Sigmoid colon (tissue), 7 donors: ENCODE measurements around the gene UNC5C. TPM values are rescaled to one million over a fixed set of nuclear protein-coding genes. Genes with fewer than 3 reads are reported as not detected.

Source experiments
- DNase-seq: peaks from one replicate; pipeline ENCODE4 v3.0.0-alpha.2; 2019
- H3K27ac ChIP-seq, 4 donors: fragments of 200-600 bp; sonication (generic); one replicate each; pipeline ENCODE4 v1.5.1; 2016 to 2019; ENCODE audit warnings: mild to moderate bottlenecking in 1 of 4
- H3K27me3 ChIP-seq, 3 donors: fragments of 200-600 bp; sonication (generic); one replicate each; pipeline ENCODE4 v1.5.1; 2019; ENCODE audit warnings: mild to moderate bottlenecking in 1 of 3
- H3K36me3 ChIP-seq, 4 donors: fragments of 200-600 bp; sonication (generic); one replicate each; pipeline ENCODE4 v1.5.1; 2016 to 2019
- H3K4me1 ChIP-seq, 4 donors: fragments of 200-600 bp; sonication (generic); one replicate each; pipeline ENCODE4 v1.5.1; 2017 to 2019
- H3K4me3 ChIP-seq, 4 donors: fragments of 200-600 bp; sonication (generic); one replicate each; pipeline ENCODE4 v1.5.1; 2017 to 2019; ENCODE audit warnings: mild to moderate bottlenecking in 2 of 4, moderate library complexity in 1 of 4
- H3K9me3 ChIP-seq, 4 donors: fragments of 200-600 bp in 3 of 4; sonication (generic) in 3 of 4; one replicate each; pipeline versions ENCODE4 v1.5.1 to v1.6.1; 2013 to 2019
- CTCF ChIP-seq, 4 experiments: fragments of 450-650 bp in 3 of 4; fragments of 200-600 bp in 1 of 4; IDR thresholded peaks; one replicate each; pipeline ENCODE4 v1.5.1; 2016 to 2019; ENCODE audit warnings: antibody characterized with exemption in 4 of 4, mild to moderate bottlenecking in 3 of 4, moderate library complexity in 2 of 4
- EP300 ChIP-seq, 4 donors: sonication (generic); formaldehyde crosslinking; IDR thresholded peaks; one replicate each; pipeline ENCODE4 v1.6.1; 2017; ENCODE audit warnings: antibody characterized with exemption in 4 of 4
- POLR2A ChIP-seq, 2 donors: fragments of 450-650 bp; IDR thresholded peaks; one replicate each; pipeline ENCODE4 v1.6.1; 2016; ENCODE audit warnings: antibody characterized with exemption in 2 of 2, mild to moderate bottlenecking in 2 of 2, moderate library complexity in 2 of 2
- POLR2AphosphoS5 ChIP-seq, 4 donors: sonication (generic); formaldehyde crosslinking; IDR thresholded peaks; one replicate each; pipeline ENCODE4 v1.6.1; 2017; ENCODE audit warnings: antibody characterized with exemption in 4 of 4
- WGBS, 2 donors: extraction: QIAGEN DNeasy Blood & Tissue Kit; methylation state at CpG; one replicate each; pipeline ENCODE4 v1.1.7; 2013; 5-methylcytosine and 5-hydroxymethylcytosine counted together
- intact Hi-C: fragments of 100-400 bp; cut with DNase I; formaldehyde crosslinking; loops from one replicate; pipeline ENCODE4 v1.15.1; 2023
- polyA plus RNA-seq, 3 donors: library from polyadenylated mRNA; stranded (reverse); fragments of 200-250 nt; gene quantifications; one replicate each; pipeline ENCODE4 v1.2.3, GENCODE V29; 2013
- total RNA-seq, 4 donors: library from RNA; depleted of rRNA; stranded (reverse); fragments of >200 nt; gene quantifications; one replicate each; pipeline ENCODE4 v1.1.0, GENCODE V29; 2016
- donor health status: healthy with polysubstance abuse.
- donor health status: Bipolar disorder and iron deficiency.
- donor health status: healthy.

UNC5C gene
- total and polyA plus RNA-seq, 7 donors = 0.60 to 3.1 (median 1.4) TPM

GRCh38 chr4:95225849-95226248, 322.9 kb downstream of the UNC5C start:
- DNase-seq = no peak
- Histone ChIP-seq H3K27ac (no peak overlapping the region), H3K4me1 (no peaks in the 10 kb centered on the region), H3K36me3 (no peaks in the 10 kb centered on the region), H3K9me3 (no peaks in the 10 kb centered on the region), H3K27me3 (no peaks in the 10 kb centered on the region), H3K4me3 (no peak overlapping the region)
- TF ChIP-seq EP300 (IDR thresholded peaks at IDR 0.05) (no peak), CTCF (IDR thresholded peaks at IDR 0.05) (no peak), POLR2AphosphoS5 (IDR thresholded peaks at IDR 0.05) (no peak), POLR2A (IDR thresholded peaks at IDR 0.05) (no peak)
- 96 to 98% methylated on average over 6 of the region's 6 CpGs for WGBS, 2 donors
- intact Hi-C loops = no loop called here

DNA sequence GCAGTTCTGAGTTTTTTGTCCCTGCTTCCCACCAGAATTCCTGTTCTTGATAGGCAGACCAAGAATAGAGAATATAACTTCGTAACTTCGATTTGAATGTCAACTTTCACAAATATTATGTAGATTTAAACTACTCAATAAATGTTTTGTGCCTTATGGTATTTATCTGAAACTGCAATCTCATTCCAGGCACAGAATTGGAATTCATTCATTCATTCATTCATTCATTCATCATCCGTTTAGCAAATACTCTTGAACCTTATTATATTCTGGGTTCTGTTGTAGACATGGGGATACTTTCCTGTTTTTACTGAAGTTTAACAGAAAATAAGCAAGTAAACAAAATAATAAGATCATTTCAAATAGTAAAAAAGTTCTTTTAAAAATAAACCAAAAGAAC, 324.4 kb downstream of the UNC5C start:
- no peaks in the 10 kb centered on the region for H3K9me3 ChIP-seq
- no peaks in the 10 kb centered on the region for H3K27me3 ChIP-seq
- 92% methylated on average over 3 of the region's 3 CpGs for WGBS, 2 donors
- H3K27ac ChIP-seq = no peak overlapping the region
- no peaks in the 10 kb centered on the region for H3K4me1 ChIP-seq
- H3K4me3 ChIP-seq = no peak overlapping the region
- intact Hi-C loops = no loop called here
- no peak for TF ChIP-seq POLR2A (IDR thresholded peaks at IDR 0.05)
- TF ChIP-seq CTCF (IDR thresholded peaks at IDR 0.05) = no peak
- TF ChIP-seq EP300 (IDR thresholded peaks at IDR 0.05) = no peak
- no peak for TF ChIP-seq POLR2AphosphoS5 (IDR thresholded peaks at IDR 0.05)
- DNase-seq = no peak
- H3K36me3 ChIP-seq = no peaks in the 10 kb centered on the region

DNA sequence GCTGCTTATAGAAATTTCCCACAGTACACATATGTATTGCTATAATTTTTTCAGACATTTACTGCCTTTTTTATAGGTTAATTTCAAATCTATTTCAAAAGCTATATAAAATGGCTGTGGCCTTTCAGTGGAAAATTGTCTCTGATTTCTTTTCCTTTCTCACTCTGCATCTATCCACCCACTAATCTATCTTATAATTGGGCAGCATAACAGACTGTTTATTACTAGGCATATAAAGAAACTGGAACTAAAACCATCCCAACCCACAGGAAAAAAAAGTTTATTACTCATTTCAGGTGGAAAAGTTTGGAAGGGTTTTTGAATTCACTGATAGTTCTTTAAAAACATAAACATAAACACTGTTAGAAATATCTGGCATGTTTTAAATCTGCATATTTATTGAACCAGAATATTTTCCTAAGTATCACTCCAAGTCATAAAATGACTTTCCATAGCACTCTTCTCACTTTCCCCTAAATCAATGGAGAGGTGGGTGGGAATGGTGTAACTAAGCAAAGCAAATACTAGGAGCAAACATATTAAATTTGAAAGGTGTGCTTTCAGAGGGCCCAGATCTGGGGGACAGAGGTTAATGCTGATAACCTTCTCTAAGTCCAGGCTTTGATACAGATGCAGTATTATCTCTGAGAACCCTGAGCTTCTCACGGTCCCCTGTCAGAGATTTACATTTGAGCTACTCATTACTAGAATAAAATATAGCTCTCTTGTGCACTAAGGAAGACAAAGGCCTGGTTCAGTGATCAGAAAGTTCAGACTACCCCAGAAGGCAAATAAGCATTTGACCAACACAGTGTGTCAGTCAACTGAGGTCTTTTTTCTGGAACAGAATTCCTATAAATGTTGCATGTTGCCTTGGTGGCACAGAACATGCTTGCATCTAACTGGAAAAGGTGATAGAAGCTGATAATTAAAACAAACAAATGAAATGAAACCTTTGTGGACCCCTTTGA, 328.3 kb downstream of the UNC5C start:
- Histone ChIP-seq H3K4me3 (no peak overlapping the region), H3K27me3 (no peaks in the 10 kb centered on the region), H3K4me1 (no peaks in the 10 kb centered on the region), H3K27ac (no peak overlapping the region), H3K36me3 (no peaks in the 10 kb centered on the region), H3K9me3 (no peaks in the 10 kb centered on the region)
- WGBS, 2 donors = 19 to 63% methylated on average over 1 of the region's 1 CpG
- DNase-seq = no peak
- intact Hi-C loops = no loop called here
- TF ChIP-seq POLR2AphosphoS5 (IDR thresholded peaks at IDR 0.05) (no peak), POLR2A (IDR thresholded peaks at IDR 0.05) (no peak), CTCF (IDR thresholded peaks at IDR 0.05) (no peak), EP300 (IDR thresholded peaks at IDR 0.05) (no peak)

GRCh38 chr4:95219109-95219508, 329.7 kb downstream of the UNC5C start:
- no peaks in the 10 kb centered on the region for H3K9me3 ChIP-seq
- no peak for DNase-seq
- H3K4me1 ChIP-seq = no peaks in the 10 kb centered on the region
- intact Hi-C loops = no loop called here
- H3K4me3 ChIP-seq = no peak overlapping the region
- no peak overlapping the region for H3K27ac ChIP-seq
- TF ChIP-seq POLR2AphosphoS5 (IDR thresholded peaks at IDR 0.05) (no peak), EP300 (IDR thresholded peaks at IDR 0.05) (no peak), POLR2A (IDR thresholded peaks at IDR 0.05) (no peak), CTCF (IDR thresholded peaks at IDR 0.05) (no peak)
- no peaks in the 10 kb centered on the region for H3K27me3 ChIP-seq
- 92 to 96% methylated on average over 5 of the region's 5 CpGs for WGBS, 2 donors
- H3K36me3 ChIP-seq = no peaks in the 10 kb centered on the region
